Measurements from ENCODE around the gene CLIC3.

Gene CLIC3

GRCh38 chr9:137032858-137033257 lies 36.5 kb upstream of the CLIC3 start:
- Histone ChIP-seq H3K9ac (ENCODE audit: insufficient read length) (no peak overlapping the region), H3K27ac (no peak overlapping the region), H3K36me3 (ENCODE audit: insufficient read depth, low read length) (no peaks in the 10 kb centered on the region), H3K9me3 (ENCODE audit: low read depth, low read length) (no peaks in the 10 kb centered on the region), H3K4me3 (no peak overlapping the region)
- DNase-seq (ENCODE audit: low read depth, low spot score) = no peak
- no peak for TF ChIP-seq FOXP2 (optimal IDR thresholded peaks at IDR 0.05; ENCODE audit: control extremely low read depth, extremely low read length, insufficient read depth)
- no peak for TF ChIP-seq POLR2AphosphoS5 (IDR thresholded peaks at IDR 0.05; ENCODE audit: borderline replicate concordance, low read depth, low read length)
- TF ChIP-seq EZH2 (IDR thresholded peaks at IDR 0.05) = no peak

GRCh38 chr9:137031904-137032640 lies 35.7 kb upstream of the CLIC3 start, which contains the start of gene FUT7:
TSS of gene FUT7 (minus strand) at chr9:137032088. CDS start at chr9:137031991, 97 bp downstream.
- H3K27ac ChIP-seq = no peak within 1 kb of the TSS
- H3K36me3 ChIP-seq (ENCODE audit: insufficient read depth, low read length) = no peaks in the 10 kb centered on the region
- DNase-seq (ENCODE audit: low read depth, low spot score) = no peak
- no peak within 1 kb of the TSS for H3K4me3 ChIP-seq
- no peaks in the 10 kb centered on the region for H3K9me3 ChIP-seq (ENCODE audit: low read depth, low read length)
- TF ChIP-seq EZH2 (IDR thresholded peaks at IDR 0.05) (no peak), FOXP2 (optimal IDR thresholded peaks at IDR 0.05; ENCODE audit: control extremely low read depth, extremely low read length, insufficient read depth) (no peak), POLR2AphosphoS5 (IDR thresholded peaks at IDR 0.05; ENCODE audit: borderline replicate concordance, low read depth, low read length) (no peak)
- H3K9ac ChIP-seq (ENCODE audit: insufficient read length) = no peak within 1 kb of the TSS

DNA sequence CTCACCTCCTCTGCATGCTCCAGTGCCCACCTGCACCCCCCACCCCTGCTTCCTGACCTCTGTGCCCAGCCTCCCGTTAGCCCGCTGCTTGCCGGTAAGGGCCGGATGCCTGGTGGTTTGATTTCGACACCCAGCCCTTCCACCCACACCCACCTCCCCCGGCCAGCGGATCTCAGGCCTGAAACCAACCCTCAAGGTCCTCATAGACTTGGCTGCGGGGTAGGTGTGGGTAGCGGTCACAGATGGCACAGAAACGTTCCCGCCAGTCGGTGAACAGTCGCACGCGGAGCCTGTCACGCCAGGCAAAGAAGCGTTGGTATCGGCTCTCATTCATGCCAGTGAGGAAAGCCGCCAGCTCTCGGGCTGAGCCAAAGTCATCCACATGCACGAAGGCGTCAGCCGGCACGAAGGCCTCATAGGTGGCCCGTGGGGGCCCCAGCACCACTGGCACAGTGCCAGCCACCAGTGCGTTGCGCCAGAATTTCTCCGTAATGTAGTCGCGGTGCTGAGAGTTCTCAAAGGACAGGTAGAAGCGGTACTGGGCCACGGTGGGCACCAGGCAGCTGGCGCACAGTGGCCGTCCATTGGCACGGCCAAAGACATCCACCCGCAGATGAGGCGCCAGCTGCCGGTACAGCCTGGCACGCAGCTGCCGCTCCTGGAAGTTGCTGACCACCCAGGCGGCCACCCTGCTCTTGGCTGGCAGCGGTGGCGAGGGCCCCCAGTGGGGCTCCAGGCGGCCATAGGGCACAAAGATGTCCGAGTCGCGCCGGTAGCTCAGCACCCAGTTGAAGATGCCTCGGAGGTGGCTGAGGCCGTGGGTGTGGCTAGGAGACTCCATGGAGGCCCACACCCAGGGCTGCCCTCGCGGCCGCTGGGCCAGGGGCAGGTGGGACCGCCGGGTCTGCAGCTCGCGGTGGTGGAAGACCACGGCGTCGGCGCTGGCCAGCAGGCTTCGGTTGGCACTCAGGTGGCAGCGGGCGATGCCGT lies 34.5 kb upstream of the CLIC3 start:
- H3K4me3 ChIP-seq = no peak overlapping the region
- H3K9me3 ChIP-seq (ENCODE audit: low read depth, low read length) = no peaks in the 10 kb centered on the region
- no peak overlapping the region for H3K27ac ChIP-seq
- no peaks in the 10 kb centered on the region for H3K36me3 ChIP-seq (ENCODE audit: insufficient read depth, low read length)
- TF ChIP-seq FOXP2 (optimal IDR thresholded peaks at IDR 0.05; ENCODE audit: control extremely low read depth, extremely low read length, insufficient read depth) = no peak
- TF ChIP-seq EZH2 (IDR thresholded peaks at IDR 0.05) = no peak
- no peak for TF ChIP-seq POLR2AphosphoS5 (IDR thresholded peaks at IDR 0.05; ENCODE audit: borderline replicate concordance, low read depth, low read length)
- no peak overlapping the region for H3K9ac ChIP-seq (ENCODE audit: insufficient read length)
- no peak for DNase-seq (ENCODE audit: low read depth, low spot score)

- TF ChIP-seq EZH2 (IDR thresholded peaks at IDR 0.05) = no peak
- no peak for TF ChIP-seq POLR2AphosphoS5 (IDR thresholded peaks at IDR 0.05; ENCODE audit: borderline replicate concordance, low read depth, low read length)
- TF ChIP-seq FOXP2 (optimal IDR thresholded peaks at IDR 0.05; ENCODE audit: control extremely low read depth, extremely low read length, insufficient read depth) = no peak
- Histone ChIP-seq H3K4me3 (no peak overlapping the region), H3K9ac (ENCODE audit: insufficient read length) (no peak overlapping the region), H3K36me3 (ENCODE audit: insufficient read depth, low read length) (no peaks in the 10 kb centered on the region), H3K27ac (no peak overlapping the region), H3K9me3 (ENCODE audit: low read depth, low read length) (no peaks in the 10 kb centered on the region)
- DNase-seq (ENCODE audit: low read depth, low spot score) = no peak
Observed at GRCh38 chr9:137030006-137030405, 33.6 kb upstream of the CLIC3 start.

DNA sequence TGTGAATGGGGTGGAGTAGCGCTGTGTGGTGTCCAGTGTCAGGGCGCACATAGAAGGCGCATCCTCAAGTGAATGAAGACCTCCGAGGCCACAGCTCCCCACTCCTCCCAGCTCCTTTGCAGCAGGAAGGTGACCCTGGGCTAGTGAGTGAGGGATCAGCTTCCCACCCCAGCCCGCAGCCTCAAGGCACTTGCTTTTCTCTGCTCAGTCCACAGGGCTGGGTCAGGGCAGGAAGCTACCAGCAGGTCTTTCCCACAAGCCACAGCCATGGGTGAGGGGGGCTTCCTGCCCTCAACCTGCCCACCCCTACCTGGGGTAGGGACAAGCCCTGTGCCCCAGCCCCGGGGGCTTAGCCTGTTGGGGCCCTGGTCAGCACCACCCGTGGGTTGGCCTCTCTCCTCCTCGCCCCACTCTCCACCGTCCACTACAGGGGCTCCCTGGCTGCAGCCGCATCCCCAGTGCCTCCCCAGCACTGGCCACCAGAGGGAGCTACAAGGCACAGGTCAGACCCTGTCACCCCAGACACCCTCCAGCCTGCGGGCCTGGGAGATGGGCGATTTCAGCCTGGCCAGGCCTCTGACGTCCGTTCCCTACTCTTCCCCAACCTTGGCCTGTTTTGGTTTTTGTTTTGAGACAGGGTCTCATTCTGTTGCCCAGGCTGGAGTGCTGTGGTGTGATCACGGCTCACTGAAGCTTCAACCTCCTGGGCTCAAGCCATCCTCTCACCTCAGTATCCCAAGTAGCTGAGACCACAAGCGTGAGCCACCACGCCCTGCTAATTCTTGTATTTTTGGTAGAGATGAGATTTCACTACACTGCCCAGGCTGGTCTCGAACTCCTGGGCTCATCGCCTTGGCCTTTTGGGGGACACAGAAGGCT lies 32.9 kb upstream of the CLIC3 start:
- TF ChIP-seq POLR2AphosphoS5 (IDR thresholded peaks at IDR 0.05; ENCODE audit: borderline replicate concordance, low read depth, low read length) (no peak), FOXP2 (optimal IDR thresholded peaks at IDR 0.05; ENCODE audit: control extremely low read depth, extremely low read length, insufficient read depth) (no peak), EZH2 (IDR thresholded peaks at IDR 0.05) (no peak)
- Histone ChIP-seq H3K27ac (no peak overlapping the region), H3K9me3 (ENCODE audit: low read depth, low read length) (no peaks in the 10 kb centered on the region), H3K36me3 (ENCODE audit: insufficient read depth, low read length) (no peaks in the 10 kb centered on the region), H3K9ac (ENCODE audit: insufficient read length) (no peak overlapping the region), H3K4me3 (peak overlapping the region; percentile 85)
- DNase-seq (ENCODE audit: low read depth, low spot score) = no peak

DNA sequence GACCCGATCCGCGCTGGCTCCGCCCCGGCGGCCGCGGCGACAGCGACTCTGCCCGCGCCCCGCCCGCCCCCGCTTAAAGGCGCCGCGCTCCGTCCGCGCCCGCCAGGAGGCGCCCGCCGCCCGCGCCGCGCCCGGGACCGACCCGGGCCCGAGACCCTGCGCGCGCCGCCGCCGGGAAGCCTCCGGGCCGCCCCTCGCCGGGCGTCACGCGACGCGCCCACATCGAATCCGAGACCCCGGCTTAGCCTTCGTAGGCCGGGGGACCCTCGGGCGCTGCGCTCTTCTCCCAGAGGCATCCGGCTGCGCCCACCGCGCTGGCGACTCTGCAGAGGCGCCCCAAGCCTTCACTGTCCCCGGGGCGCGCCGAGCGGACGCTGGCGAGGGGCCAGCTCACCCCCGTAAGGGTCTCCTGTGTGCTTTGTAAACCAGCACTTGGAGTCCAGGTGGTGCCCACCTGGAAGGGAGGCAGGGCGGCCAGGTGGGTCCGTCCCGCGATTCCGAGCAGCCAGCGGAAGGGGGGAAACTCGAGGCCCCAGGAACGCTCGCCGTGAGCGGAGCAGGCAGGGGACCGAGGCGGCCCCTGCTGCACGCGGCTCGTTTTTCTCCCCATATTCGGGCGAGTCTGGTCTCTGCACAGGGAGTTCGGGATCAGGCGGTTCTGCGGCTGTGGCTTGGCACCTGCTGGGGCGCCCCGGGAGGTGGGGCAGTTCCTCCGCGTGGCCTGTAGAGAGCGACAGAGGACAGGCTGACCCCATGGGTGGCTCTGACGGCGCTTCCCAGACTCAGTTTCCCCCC lies 32.1 kb upstream of the CLIC3 start:
- no peak for TF ChIP-seq FOXP2 (optimal IDR thresholded peaks at IDR 0.05; ENCODE audit: control extremely low read depth, extremely low read length, insufficient read depth)
- no peak for TF ChIP-seq EZH2 (IDR thresholded peaks at IDR 0.05)
- TF ChIP-seq POLR2AphosphoS5 (IDR thresholded peaks at IDR 0.05; ENCODE audit: borderline replicate concordance, low read depth, low read length) = no peak
- Histone ChIP-seq H3K27ac (no peak overlapping the region), H3K9me3 (ENCODE audit: low read depth, low read length) (no peaks in the 10 kb centered on the region), H3K36me3 (ENCODE audit: insufficient read depth, low read length) (no peaks in the 10 kb centered on the region), H3K9ac (ENCODE audit: insufficient read length) (peak overlapping the region; percentile 67), H3K4me3 (peak overlapping the region; percentile 85)
- DNase-seq (ENCODE audit: low read depth, low spot score) = no peak

All from SK-N-MC (cell line).